Neural cell (in vitro differentiated cells): ENCODE results near the gene COTL1. TPM values are rescaled to one million over a fixed set of nuclear protein-coding genes. Genes with fewer than 3 reads are reported as not detected.

ENCODE experiments used
- H2AFZ ChIP-seq: fragments of 200-600, 300-800 bp; sonication (generic), shearing (Covaris generic); 2 replicates; pipeline ENCODE4 v1.6.0; 2014; ENCODE audit warnings: low read depth, mild to moderate bottlenecking, antibody characterized with exemption, low read length, moderate library complexity
- H3F3A ChIP-seq: fragments of 200-600 bp; shearing (Covaris generic); 2 replicates; pipeline ENCODE4 v1.6.1; 2016; ENCODE audit warnings: mild to moderate bottlenecking, moderate library complexity, mixed read lengths, antibody characterized with exemption, low read length; ENCODE audit not compliant: insufficient read depth, poor library complexity, severe bottlenecking
- H3K27ac ChIP-seq: fragments of 200-600, 300-800 bp; sonication (generic), shearing (Covaris generic); 2 replicates; pipeline ENCODE4 v1.5.1; 2014; ENCODE audit warnings: mild to moderate bottlenecking, low read length, moderate library complexity
- H3K27me3 ChIP-seq: fragments of 300-800, 200-600 bp; sonication (generic), shearing (Covaris generic); 2 replicates; pipeline ENCODE4 v1.6.0; 2014; ENCODE audit warnings: mild to moderate bottlenecking, low read depth, low read length, moderate library complexity; ENCODE audit not compliant: insufficient read depth
- H3K36me3 ChIP-seq: fragments of 300-800, 200-600 bp; sonication (generic), shearing (Covaris generic); 2 replicates; pipeline ENCODE4 v1.5.1; 2014; ENCODE audit warnings: mild to moderate bottlenecking, antibody characterized with exemption, low read length, moderate library complexity; ENCODE audit not compliant: insufficient read depth
- H3K4me2 ChIP-seq: fragments of 300-800, 200-600 bp; sonication (generic), shearing (Covaris generic); 2 replicates; pipeline ENCODE4 v1.6.0; 2014; ENCODE audit warnings: mild to moderate bottlenecking, low read length
- H3K4me3 ChIP-seq: fragments of 300-800, 200-600 bp; sonication (generic), shearing (Covaris generic); 2 replicates; pipeline ENCODE4 v1.5.1; 2014; ENCODE audit warnings: mild to moderate bottlenecking, low read length, moderate library complexity
- H3K79me2 ChIP-seq: fragments of 200-600 bp; shearing (Covaris generic); replicated peaks from 2 replicates; pipeline ENCODE4 v1.6.0; 2014; ENCODE audit warnings: mild to moderate bottlenecking, low read length, moderate library complexity; ENCODE audit not compliant: insufficient read depth
- H3K9ac ChIP-seq: fragments of 300-800, 200-600 bp; sonication (generic), shearing (Covaris generic); 2 replicates; pipeline ENCODE4 v1.6.1; 2016; ENCODE audit warnings: mild to moderate bottlenecking, low read length, mixed read lengths
- H3K9me2 ChIP-seq: fragments of 200-600 bp; shearing (Covaris generic); 2 replicates; pipeline ENCODE4 v1.6.1; 2016; ENCODE audit warnings: mild to moderate bottlenecking, low read length, mixed read lengths; ENCODE audit not compliant: insufficient read depth
- H3K9me3 ChIP-seq: fragments of 200-600, 300-800 bp; sonication (generic), shearing (Covaris generic); 2 replicates; pipeline ENCODE4 v1.6.1; 2016; ENCODE audit warnings: mild to moderate bottlenecking, mixed run types, low read length, moderate library complexity, mixed read lengths
- H4K20me1 ChIP-seq: fragments of 200-600 bp; shearing (Covaris generic); 2 replicates; pipeline ENCODE4 v1.6.1; 2016; ENCODE audit warnings: mild to moderate bottlenecking, mixed run types; ENCODE audit not compliant: insufficient read depth
- EP300 ChIP-seq: fragments of 450-650 bp; conservative IDR thresholded peaks from 2 replicates; pipeline ENCODE4 v1.6.1; 2014; ENCODE audit warnings: antibody characterized with exemption, mild to moderate bottlenecking, moderate library complexity; ENCODE audit not compliant: poor library complexity, severe bottlenecking
- MXI1 ChIP-seq: fragments of 450-650 bp; conservative IDR thresholded peaks from 2 replicates; pipeline ENCODE4 v1.6.1; 2014; ENCODE audit warnings: antibody characterized with exemption, mild to moderate bottlenecking; ENCODE audit not compliant: poor library complexity, severe bottlenecking
- POLR2AphosphoS5 ChIP-seq: IDR thresholded peaks from 2 replicates; pipeline ENCODE4 v1.6.1; 2012
- RAD21 ChIP-seq: fragments of 450-650 bp; conservative IDR thresholded peaks from 2 replicates; pipeline ENCODE4 v1.6.1; 2014; ENCODE audit warnings: antibody characterized with exemption, mild to moderate bottlenecking, moderate library complexity
- polyA plus RNA-seq: library from polyadenylated mRNA; depleted of rRNA; stranded (reverse); fragments of >200 nt; gene quantifications from 2 replicates; pipeline ENCODE4 v1.2.3, GENCODE V29; 2014
- TF ChIP-seq, protein P1 (sequence below): IDR thresholded peaks from 2 replicates; pipeline ENCODE4 v1.6.1; 2012; ENCODE audit warnings: borderline replicate concordance

COTL1 gene
- polyA plus RNA-seq, 1 donor from 2014 or later: 86.6 TPM

DNA sequence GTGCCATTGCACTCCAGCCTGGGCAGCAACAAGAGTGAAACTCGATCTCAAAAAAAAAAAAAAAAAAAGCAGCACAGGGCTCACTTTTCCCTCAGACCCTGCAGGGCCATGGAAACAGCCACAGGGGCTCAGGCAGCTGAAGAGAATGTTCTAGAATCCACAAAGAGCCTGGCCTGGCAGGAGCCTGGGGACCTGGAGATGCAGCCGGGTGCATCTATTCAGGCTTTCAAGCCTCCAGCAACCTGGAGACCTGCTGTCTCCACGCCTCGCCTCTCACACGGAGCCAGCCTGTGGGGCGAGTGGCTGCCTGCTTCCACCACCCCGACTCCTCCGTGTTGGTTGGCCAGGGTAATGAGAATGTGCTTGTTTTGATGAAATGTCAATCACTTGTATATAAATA lies 69.4 kb downstream of the COTL1 start:
- Histone ChIP-seq H3K79me2 (no peaks in the 10 kb centered on the region), H2AFZ (no peak overlapping the region), H3K9me2 (no peaks in the 10 kb centered on the region), H3K4me3 (no peak overlapping the region), H4K20me1 (no peaks in the 10 kb centered on the region), H3K9ac (no peak overlapping the region), H3K36me3 (no peaks in the 10 kb centered on the region), H3K27me3 (no peaks in the 10 kb centered on the region), H3F3A (no peaks in the 10 kb centered on the region), H3K4me2 (no peak overlapping the region), H3K27ac (no peak overlapping the region), H3K9me3 (no peaks in the 10 kb centered on the region)
- no peak for TF ChIP-seq EP300
- TF ChIP-seq POLR2AphosphoS5: no peak
- TF ChIP-seq, protein P1, sequence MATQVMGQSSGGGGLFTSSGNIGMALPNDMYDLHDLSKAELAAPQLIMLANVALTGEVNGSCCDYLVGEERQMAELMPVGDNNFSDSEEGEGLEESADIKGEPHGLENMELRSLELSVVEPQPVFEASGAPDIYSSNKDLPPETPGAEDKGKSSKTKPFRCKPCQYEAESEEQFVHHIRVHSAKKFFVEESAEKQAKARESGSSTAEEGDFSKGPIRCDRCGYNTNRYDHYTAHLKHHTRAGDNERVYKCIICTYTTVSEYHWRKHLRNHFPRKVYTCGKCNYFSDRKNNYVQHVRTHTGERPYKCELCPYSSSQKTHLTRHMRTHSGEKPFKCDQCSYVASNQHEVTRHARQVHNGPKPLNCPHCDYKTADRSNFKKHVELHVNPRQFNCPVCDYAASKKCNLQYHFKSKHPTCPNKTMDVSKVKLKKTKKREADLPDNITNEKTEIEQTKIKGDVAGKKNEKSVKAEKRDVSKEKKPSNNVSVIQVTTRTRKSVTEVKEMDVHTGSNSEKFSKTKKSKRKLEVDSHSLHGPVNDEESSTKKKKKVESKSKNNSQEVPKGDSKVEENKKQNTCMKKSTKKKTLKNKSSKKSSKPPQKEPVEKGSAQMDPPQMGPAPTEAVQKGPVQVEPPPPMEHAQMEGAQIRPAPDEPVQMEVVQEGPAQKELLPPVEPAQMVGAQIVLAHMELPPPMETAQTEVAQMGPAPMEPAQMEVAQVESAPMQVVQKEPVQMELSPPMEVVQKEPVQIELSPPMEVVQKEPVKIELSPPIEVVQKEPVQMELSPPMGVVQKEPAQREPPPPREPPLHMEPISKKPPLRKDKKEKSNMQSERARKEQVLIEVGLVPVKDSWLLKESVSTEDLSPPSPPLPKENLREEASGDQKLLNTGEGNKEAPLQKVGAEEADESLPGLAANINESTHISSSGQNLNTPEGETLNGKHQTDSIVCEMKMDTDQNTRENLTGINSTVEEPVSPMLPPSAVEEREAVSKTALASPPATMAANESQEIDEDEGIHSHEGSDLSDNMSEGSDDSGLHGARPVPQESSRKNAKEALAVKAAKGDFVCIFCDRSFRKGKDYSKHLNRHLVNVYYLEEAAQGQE: no peak
- TF ChIP-seq RAD21: no peak

DNA sequence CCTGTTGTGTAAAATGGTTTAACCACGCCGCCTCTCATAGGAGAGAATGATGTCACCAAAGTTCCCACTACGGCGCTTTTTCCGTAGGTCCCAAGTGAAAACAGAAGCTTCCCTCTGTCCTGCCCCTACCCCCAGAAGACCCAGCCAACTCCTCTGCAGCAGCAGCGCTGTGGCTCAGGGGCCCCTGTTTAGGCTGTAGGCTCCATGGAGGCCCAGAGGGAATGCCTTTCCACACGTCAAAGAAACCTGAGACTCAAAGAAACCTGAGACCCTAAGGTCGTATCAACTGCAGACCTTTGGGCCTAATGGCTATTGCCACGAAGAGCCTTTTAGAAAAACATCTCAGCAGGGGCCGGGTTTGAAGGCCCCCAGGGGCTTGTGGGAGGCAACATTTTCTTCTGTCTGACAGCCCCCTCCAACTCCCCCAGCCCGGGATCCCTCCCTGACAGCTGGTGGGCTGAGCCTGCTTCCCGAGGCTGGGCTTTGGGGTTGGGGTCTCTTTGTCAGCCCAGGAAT lies 70.3 kb downstream of the COTL1 start:
- Histone ChIP-seq H3K79me2 (no peaks in the 10 kb centered on the region), H3K27me3 (no peaks in the 10 kb centered on the region), H4K20me1 (no peaks in the 10 kb centered on the region), H3K9ac (no peak overlapping the region), H3K27ac (no peak overlapping the region), H3K36me3 (no peaks in the 10 kb centered on the region), H3K4me3 (no peak overlapping the region), H3K9me2 (no peaks in the 10 kb centered on the region), H3K4me2 (no peak overlapping the region), H3K9me3 (no peaks in the 10 kb centered on the region), H2AFZ (no peak overlapping the region), H3F3A (no peaks in the 10 kb centered on the region)
- TF ChIP-seq POLR2AphosphoS5 (no peak), MXI1 (no peak), RAD21 (no peak)

DNA sequence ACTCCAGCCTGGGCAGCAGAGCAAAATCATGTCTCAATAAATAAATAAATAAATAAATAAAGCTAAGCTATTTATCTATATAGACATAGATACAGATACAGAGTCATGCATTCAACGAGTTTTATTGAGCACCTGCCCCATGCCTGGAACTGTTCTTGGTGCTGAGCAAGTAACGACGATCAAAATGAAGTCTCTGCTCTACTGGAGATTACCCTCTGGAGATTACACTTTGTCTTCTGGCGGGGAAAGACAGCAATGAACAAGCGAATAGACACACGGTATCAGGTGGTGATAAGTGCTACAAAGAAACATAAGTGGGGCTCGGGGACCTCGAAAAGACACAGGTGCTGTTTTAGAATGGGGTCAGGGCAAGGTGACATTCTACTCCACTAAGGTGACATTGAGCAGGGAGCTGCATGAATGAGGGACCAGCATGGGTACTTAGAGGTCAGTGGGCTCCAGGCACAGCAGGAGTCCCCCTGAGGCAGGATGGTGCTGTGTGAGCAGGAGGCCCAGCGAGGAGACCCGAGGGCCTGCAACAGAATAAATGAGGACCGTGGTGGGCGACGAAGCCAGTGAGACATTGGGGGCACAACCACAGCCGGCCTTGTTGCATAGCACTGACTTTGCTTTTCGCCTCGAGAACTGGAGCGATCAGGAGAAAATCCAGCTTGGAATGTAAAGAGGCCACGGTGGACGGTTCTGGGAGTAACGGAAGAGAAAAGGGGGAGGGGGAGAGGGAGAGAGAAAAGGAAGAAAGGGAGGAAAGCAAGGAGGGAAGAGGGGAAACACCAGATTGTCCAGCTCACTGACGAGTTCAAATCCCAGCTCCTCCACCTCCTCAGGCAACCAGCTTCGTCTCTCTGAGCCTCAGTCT lies 71.0 kb downstream of the COTL1 start:
- TF ChIP-seq POLR2AphosphoS5 (no peak), MXI1 (no peak)
- Histone ChIP-seq H4K20me1 (no peaks in the 10 kb centered on the region), H3K9me2 (no peaks in the 10 kb centered on the region), H2AFZ (no peak overlapping the region), H3K4me3 (no peak overlapping the region), H3K27me3 (no peaks in the 10 kb centered on the region), H3K4me2 (no peak overlapping the region), H3K27ac (no peak overlapping the region), H3K9me3 (no peaks in the 10 kb centered on the region), H3F3A (no peaks in the 10 kb centered on the region), H3K79me2 (no peaks in the 10 kb centered on the region), H3K9ac (no peak overlapping the region), H3K36me3 (no peaks in the 10 kb centered on the region)
